Fibroblast of mammary gland (primary cell): ENCODE data around the gene ZNF791.
A peak's percentile ranks its signal among the peaks of the same experiment; 100 is the strongest.

ENCODE experiments used
- DNase-seq: peaks from one replicate; pipeline ENCODE4 v3.0.0-alpha.2; 2010; ENCODE audit warnings: low read depth
- H3K4me3 ChIP-seq: 2 replicates; pipeline ENCODE4 v1.5.1; 2011; ENCODE audit warnings: low read depth, mild to moderate bottlenecking, low read length, moderate library complexity; ENCODE audit not compliant: control insufficient read depth
- CTCF ChIP-seq: conservative IDR thresholded peaks from 2 replicates; pipeline ENCODE4 v1.5.1; 2011; ENCODE audit warnings: low read depth, low read length, inconsistent platforms; ENCODE audit not compliant: control insufficient read depth, insufficient read depth

The ZNF791 gene

DNA sequence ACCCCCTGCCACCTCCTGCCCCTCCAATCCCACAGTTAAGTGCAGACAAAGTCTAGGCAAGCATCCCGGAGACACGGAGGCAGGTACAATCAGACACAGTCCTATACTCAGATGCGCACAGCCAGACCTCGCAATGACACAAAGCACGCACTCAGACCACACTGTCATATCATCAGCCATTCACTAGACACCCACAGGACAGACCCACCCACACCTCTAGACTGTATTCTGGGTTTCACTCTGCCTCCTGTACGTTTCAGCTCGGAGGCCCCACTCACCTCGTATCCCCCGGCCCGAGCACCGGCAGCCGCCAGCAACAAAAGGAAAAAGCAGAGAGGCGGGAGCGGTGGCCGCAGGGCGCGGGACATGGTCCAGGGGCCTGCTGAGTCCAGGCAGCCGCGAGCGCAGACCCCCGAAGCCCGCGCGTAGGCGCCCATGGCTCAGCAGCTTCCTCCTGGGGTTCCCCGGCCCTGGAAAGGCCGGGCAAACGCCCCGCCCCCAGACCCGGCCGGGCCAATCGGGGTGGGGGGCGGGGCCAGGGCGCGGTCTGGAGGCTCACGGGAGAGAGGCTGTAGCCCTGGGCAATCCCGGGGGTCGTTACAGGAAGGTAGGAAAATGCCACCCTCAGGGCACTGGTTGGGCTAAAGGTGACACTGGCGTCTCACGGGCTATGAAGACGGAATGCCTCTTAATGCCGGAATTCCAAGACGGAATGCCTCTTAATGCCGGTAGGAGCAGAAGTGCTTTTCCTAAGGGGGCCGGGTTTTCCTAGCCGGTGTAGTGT lies 55.7 kb downstream of the ZNF791 start, which contains the start of the genes MAN2B1 and WDR83:
Gene MAN2B1 (minus strand): TSS at position 478 of the 784 bp plus-strand sequence. CDS start 41 bp downstream, at position 437.
Gene WDR83 (plus strand): TSS at position 543 of the 784 bp plus-strand sequence. CDS start 2,984 bp downstream, outside the sequence.
- peak within 1 kb of the TSS; percentile 68 for H3K4me3 ChIP-seq
- peak; percentile 40 for DNase-seq
- TF ChIP-seq CTCF: no peak

DNA sequence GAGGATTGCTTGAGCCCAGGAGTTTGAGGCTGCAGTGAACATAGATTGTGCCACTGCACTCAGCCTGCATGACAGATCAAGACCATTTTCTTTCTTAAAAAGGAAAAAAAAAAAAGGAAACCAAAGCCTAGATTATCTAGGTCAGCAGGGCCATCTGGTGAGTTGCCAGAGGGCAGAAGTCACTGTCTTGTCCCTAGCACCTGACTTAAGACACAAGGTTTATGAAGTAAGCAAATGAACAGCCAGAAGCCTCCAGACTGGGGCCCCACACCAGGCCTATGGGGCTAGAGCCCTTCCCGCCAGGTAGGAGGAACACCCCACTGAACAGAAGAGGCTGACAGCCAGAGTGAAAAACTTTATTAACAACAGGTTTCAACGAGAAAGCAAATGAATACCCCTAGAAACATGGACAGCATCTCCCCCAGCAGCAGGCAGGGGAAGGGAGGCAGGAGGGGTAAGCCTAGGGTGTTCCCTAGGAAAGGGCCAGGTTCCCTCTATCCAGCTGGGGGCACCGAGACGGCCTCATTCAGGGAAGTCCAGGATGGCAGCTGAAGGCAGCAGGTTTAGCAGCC lies 57.1 kb downstream of the ZNF791 start:
- TF ChIP-seq CTCF: no peak
- DNase-seq: no peak
- no peak overlapping the region for H3K4me3 ChIP-seq

DNA sequence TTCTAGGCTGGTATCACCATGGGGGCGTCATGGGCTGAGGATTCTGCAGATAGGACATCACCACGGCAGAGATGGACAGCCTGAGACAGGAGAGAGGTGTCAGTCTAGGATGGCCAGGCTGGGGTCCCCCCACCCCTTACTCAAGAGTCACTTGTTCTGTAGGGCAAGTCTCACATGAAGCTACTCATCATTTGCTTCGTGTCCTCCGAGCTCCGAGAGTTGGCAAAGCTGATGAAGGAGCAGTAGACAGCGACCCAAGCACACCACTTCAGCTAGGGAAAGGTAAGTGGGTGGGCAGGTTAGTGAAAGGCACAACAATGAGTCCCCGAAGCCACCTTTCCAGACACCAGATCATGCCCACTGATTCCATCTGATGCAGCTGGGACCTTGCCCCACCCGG lies 57.6 kb downstream of the ZNF791 start:
- TF ChIP-seq CTCF: no peak
- H3K4me3 ChIP-seq: peak overlapping the region; percentile 93
- DNase-seq: no peak

DNA sequence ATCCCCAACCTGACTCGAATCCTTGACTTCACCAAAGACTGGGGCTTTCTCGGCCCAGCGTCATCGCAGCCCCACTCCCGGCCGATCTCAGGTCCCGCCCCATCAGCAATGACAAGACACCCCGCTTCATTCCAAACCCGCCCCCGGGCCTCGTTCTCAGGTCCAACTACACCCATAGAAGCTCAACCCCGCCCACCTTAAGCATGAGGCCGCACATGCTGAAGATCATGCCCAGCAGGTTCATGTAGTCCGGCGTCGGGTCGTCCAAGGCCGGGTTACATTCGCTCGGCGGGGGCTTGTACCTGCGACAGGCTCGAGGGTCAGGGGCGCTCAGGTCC lies 58.2 kb downstream of the ZNF791 start:
- TF ChIP-seq CTCF: no peak
- peak overlapping the region; percentile 93 for H3K4me3 ChIP-seq
- peak; percentile 60 for DNase-seq

DNA sequence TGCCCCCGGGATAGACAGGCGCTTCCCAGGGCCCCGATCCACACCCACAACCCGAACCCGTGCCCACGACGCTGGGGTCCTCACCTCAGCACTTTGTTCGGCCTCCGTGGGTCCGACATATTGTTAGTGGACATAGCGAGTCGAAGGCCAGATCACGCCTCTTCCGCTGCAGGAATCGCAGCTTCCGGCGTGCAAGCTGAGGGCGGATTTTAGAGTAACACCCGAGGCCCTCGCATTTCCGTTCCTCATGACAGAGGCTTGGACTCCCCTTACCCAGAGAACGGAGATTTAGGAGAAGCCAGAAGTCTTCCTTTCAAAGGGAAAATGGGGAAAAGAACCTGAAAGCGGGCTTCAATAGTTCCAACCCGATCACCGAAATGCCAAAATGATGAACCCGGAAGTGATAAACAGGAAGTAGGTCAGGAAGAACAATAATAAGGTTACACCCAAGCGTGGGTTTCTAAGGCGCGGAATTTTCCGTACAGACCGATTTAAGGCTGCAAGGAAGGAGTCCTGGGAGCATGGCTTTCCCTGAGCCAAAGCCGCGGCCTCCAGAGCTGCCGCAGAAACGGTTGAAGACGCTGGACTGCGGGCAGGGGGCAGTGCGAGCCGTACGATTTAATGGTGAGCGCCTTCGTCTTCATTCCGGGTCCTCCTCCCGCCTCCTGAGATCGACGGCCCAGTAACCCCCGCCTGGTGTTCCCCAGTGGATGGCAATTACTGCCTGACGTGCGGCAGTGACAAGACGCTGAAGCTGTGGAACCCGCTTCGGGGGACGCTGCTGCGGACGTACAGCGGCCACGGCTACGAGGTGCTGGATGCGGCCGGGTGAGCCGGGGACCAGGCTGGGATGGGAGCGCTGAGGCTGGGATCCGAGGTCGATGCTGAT lies 58.8 kb downstream of the ZNF791 start:
- no peak for TF ChIP-seq CTCF
- H3K4me3 ChIP-seq: peak overlapping the region; percentile 93
- peak; percentile 85 for DNase-seq

- no peak for DNase-seq
- TF ChIP-seq CTCF: no peak
- H3K4me3 ChIP-seq: peak overlapping the region; percentile 93
Observed at GRCh38 chr19:12670159-12670928, 59.6 kb downstream of the ZNF791 start.
